Measurements from ENCODE around the gene LUC7L.
"Not testable (repeated sequence)": the region's sequence is repeated elsewhere in the genome, so short reads cannot be mapped to it uniquely, and the experiment has no call there.

Gene LUC7L

DNA sequence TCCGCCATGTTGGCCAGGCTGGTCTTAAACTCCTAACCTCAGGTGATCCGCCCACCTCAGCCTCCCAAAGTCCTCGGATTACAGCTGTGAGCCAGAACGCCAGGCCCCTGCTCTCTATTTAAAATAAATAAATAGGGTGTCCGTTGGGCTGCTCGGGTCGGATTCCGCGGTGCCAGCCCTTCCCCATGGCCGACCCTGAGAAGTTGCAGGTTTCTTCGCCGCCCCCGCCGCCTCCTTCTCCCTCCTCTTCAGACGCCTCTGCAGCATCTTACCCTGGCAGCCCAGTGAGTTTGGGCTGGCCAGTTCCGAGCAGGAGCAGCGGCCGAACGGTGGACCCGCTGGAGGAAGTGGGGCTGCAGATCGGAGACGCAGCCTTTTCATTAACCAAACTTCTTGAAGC is 1.7 kb upstream of the LUC7L start:
- in situ Hi-C loops (cut with HindIII; ENCODE audit: low sequenced_read_pairs), result no loop called here

DNA sequence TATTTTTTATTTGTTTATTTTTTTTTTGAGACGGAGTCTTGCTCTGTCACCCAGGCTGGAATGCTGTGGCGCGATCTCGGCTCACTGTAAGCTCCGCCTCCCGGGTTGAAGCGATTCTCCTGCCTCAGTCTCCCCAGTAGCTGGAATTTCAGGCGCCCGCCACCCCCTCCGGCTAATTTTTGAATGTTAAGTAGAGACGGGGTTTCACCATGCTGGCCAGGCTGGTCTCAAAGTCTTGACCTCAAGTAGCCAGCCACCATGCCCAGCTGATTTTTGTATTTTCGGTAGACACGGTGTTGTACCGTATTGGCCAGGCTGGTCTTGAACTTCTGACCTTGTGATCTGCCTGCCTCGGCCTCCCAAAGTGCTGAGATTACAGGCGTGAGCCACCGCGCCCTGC is 1.1 kb upstream of the LUC7L start:
- in situ Hi-C loops (cut with HindIII; ENCODE audit: low sequenced_read_pairs), result not testable (repeated sequence)

DNA sequence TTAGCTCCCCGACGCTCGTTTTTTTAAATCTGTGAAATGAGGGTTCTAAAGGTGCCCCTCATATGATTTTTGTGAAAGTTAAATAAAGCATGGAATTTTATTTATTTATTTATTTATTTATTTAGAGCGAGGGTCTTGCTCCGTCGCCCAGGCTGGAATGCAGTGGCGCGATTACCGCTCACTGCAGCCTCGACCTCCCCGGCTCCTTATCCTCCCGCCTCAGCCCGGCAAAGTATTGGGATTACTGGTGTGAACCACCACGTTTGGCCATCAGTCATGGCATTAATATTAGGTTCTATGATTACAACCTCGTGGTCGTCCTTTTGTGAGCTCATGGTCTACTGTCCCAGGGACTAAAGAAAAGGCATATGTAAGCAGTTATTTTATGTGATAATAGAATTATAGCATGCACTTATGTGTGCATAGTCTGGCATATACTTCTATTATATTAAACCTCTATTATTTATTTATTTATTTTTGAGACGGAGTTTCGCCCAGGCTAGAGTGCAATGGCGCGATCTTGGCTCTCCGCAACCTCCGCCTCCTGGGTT is 557 bp upstream of the LUC7L start:
- in situ Hi-C loops (cut with HindIII; ENCODE audit: low sequenced_read_pairs), result no loop called here

DNA sequence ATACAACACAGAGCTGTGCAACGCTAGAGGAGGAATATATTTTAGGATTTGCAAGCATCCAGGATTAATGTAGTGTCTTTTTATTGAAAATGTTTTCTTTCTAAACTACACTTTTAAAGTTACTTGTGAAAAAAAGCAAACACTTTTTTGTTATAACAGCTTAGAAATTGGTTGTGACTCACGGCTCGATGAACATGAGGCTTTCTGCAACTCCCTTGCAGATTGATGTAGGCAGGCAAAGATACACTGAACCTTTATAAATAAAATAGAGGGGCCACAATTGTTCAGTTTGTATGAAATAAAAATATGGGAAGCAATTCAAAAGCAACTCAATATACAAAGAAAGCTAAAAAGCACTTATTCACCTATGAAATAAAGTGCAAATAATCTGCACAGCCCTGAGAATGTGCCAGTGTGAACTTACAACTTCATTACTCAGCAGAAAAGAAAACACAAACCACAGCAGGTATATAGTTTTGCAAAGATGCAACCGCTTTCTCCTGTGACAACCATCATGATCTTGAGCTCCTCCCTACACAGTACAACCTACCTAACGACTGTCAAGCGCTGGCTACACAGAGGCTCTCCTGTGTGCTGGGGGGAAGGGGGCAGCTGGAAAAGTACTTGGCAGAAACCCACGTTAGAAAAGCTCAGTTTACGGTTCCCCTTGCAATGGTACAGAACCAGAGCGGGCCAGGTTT is 948 bp downstream of the LUC7L start:
- in situ Hi-C loops (cut with HindIII; ENCODE audit: low sequenced_read_pairs), result no loop called here

DNA sequence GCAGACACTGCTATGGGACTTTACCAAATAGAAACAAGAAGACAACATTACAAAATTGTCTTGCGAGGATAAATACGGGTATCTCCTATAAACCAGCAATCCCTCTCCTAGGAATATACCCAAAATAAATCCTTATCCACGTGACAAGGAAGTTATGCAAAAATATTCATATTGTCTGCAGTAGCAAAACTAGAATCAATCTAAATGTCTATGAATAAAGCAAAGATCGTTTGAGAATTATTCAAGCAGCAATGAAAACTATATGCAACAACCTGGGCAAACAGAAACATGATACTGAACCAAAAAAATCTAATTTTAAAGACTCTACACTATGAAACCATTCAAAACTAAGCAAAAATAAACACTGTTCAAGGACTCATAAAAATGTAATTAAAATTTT is 9.2 kb downstream of the LUC7L start:
- in situ Hi-C loops (cut with HindIII; ENCODE audit: low sequenced_read_pairs), result no loop called here

DNA sequence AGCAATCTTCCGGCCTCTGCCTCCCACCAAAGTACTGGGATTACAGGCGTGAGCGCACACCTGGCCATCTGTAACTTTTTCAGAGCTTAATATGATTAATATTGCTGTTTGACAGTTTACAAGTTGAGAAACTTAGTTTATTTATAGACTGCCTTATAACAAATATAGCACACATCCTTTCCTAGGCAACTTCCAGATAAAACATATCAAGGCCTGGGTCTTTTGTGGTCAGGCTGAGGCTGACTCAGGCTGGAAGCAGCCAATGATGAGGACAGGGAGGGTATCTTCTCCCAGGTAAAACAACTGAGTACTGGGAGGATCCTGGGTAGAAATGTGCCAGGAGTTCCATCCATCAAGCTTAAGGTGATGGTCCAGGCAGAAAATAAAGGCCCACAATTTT is 16.2 kb downstream of the LUC7L start:
- in situ Hi-C loops (cut with HindIII; ENCODE audit: low sequenced_read_pairs), result no loop called here

DNA sequence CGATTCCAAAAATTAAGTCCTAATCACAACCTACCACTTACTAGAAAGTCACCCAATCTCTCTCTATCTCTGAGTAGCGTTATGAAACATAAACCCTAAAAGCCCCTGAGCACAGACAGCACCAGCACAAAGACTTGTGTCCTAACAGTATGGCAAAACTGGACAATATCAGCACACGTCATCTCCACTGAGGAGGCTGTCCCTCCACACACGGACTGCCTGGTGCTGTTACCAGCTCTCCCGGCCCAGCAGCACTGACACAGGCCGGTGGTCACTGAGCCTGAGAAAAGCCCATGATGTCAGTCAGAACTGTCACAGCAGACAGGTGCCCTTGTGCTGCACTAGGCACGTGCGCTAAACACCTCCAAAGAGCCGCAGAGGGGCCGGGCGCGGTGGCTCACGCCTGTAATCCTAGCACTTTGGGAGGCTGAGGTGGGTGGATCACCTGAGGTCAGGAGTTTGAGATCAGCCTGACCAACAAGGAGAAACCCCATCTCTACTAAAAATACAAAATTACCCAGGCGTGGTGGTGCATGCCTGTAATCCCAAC is 17.5 kb downstream of the LUC7L start:
- in situ Hi-C loops (cut with HindIII; ENCODE audit: low sequenced_read_pairs), result not testable (repeated sequence)

DNA sequence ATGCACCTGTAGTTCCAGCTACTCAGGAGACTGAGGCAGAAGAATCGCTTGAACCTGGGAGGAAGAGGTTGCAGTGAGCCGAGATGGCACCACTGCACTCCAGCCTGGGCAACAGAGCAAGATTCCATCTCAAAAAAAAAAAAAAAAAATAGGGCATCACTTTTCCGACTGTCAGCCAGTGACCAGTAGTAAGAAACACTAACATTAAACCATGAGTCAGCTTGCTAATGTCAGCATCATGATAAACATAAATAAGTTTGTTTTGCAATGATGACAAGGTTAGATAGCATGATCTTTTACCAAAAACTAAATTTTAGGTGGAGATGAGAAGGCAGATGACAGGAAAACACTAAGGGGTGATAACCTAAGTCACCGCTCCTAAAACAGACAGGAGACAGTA is 19.9 kb downstream of the LUC7L start:
- in situ Hi-C loops (cut with HindIII; ENCODE audit: low sequenced_read_pairs), result not testable (repeated sequence)

DNA sequence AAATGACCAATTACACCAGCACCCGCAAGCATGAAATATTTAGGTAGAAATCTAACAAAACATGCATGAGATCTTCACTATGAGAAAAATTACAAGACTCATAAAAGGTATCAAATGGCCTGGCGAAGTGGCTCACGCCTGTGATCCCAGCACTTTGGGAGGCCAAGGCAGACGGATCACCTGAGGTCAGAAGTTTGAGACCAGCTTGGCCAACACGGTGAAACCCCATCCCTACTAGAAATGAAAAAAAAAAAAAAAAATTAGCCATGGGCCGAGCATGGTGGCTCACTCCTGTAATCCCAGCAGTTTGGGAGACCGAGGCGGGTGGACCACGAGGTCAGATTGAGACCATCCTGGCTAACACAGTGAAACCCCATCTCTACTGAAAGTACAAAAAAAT is 25.2 kb downstream of the LUC7L start:
- in situ Hi-C loops (cut with HindIII; ENCODE audit: low sequenced_read_pairs), result not testable (repeated sequence)

DNA sequence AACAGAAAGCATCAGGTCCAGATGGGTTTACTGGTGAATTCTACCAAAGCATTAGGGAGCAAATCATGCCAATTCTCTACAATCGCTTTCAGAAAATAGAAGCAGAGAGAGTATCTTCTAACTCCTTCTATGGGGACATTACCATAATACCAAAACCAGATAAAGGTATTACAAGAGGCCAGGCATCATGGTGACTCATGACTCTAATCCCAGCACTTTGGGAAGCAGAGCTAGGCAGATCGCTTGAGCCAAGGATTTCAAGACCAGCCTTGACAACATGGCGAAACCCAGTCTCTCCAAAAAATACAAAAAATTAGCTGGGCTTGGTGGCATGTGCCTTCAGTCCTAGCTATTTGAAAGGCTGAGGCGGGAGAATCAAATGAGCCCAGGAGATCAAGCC is 26.0 kb downstream of the LUC7L start:
- in situ Hi-C loops (cut with HindIII; ENCODE audit: low sequenced_read_pairs), result no loop called here

DNA sequence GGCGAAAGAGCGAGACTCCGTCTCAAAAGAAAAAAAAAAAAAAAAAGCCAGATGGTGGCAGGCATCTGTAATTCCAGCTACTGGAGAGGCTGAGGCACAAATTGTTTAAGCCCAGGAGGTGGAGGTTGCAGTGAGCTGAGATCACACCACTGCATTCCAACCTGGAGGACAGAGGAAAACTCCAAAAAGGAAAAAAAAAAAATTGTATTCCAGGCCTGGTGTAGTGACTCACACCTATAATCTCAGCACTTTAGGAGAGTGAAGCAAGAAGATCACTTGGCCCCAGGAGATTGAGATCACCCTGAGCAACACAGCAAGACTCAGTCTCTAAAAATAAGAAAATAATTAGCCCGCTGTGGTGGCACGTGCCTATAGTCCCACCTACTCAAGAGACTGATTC is 28.9 kb downstream of the LUC7L start:
- in situ Hi-C loops (cut with HindIII; ENCODE audit: low sequenced_read_pairs), result no loop called here

DNA sequence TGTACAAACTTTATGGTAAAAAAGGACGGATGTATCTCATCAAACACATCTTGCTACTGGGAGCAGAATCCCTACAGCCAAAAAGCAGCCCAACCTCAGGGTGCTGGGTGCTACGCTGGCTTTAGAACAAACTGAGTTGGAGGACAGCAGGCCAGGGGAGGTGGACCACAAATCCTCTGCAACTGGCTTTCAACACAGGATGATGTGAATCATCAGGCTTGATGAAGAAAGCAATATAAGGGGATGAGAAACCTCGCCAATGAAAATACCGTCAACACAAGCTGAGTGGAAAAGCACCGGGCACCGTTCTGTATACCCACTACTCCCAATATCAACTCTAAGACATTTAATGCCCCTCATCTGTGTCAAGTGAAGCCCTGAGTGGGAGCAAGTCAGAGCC is 34.7 kb downstream of the LUC7L start:
- in situ Hi-C loops (cut with HindIII; ENCODE audit: low sequenced_read_pairs), result no loop called here

DNA sequence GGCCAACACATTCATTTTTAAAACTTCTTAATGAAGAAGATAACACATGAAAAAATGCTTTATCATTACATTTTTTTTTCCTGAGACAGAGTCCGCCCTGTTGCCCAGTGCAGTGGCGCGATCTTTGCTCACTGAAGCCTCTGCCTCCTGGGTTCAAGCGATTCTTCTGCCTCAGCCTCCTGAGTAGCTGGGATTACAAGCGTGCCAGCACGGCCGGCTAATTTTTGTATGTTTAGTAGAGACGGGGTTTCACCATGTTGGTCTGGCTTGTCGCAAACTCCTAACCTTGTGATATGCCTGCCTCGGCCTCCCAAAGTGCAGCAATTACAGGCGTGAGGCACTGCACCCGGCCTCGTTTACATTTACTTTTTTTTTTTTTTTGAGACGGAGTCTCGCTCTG is 35.8 kb downstream of the LUC7L start:
- in situ Hi-C loops (cut with HindIII; ENCODE audit: low sequenced_read_pairs), result no loop called here

DNA sequence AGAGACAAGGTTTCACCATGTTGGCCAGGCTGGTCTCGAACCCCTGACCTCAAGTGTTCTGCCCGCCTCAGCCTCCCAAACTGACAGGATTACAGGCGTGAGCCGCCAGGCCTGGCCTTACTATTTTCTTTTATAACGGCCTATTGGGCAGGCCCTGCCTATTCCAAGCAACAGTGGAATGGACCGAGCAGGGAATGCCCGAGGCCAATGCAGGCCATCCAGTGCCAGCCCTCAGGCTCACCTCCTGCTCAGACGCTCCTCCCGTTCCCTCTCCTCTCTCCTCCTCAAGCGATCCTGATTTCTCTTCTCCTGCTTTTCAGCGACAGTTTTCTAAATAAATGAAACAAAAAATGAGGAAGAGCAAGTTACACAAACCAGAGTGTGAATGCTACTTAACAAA is 36.6 kb downstream of the LUC7L start:
- in situ Hi-C loops (cut with HindIII; ENCODE audit: low sequenced_read_pairs), result no loop called here

DNA sequence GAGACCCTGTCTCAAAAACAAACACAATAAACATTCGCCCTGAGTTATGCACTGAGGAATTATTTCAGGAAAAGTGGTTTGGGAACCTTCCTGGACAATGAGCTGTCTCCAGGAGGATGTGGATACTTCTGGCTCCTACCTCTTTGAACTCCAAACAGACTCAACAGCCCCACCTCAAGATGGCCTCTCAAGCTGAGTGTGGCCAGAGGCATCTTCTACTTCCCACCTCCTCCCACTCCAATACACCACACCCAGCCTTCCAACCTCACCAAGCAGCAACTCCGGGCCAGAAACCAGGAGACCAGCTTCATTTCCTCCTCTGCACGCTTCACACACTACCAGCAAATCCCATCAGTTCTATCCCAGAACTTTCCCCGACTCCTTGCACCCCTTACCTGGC is 37.4 kb downstream of the LUC7L start:
- in situ Hi-C loops (cut with HindIII; ENCODE audit: low sequenced_read_pairs), result no loop called here

DNA sequence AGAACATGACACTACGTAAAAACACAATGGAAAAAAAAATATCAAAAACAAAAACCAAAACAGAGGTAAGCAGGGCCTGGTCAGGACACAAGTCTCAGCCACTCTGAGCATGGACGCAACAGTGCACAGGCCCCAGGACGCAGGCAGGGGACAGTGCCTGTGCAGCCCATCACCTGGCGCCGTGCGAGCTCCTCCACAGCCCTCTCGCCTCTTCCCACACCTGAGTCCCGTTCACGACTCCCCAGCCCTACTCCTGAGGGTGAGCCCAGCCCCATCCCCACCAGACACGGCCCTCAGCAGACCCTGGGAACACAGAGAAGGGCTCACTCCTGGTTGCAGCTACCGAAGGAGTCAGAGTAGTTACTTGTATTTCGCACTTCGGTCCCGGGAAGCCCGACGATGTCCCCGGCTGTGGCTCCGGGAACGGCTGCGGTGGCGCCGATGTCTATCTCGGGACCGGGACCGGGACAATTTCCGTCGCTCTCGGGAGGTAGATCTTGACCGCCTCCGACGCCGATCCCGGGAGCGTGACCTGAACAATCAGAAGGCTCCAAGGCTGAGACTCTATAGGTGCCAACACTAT is 39.6 kb downstream of the LUC7L start:
- in situ Hi-C loops (cut with HindIII; ENCODE audit: low sequenced_read_pairs), result no loop called here

DNA sequence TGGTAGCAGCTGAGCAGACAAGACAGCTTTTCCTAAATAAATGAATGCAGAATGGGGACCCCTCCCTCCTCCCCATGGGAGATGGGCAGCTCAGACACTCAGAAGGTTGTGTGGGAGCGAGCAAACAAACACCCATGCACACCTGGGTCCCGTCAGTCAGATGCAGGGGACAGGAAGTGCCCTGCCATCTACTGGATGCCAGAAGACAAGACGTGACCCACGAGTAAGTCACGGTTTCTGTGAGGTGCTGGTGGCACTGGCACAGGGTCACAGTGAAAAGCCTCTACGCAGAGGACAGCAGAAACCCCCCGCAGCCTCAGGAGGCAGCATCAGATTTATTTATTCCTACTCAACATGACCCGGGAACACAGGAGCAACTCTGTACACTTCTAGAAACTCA is 40.6 kb downstream of the LUC7L start:
- in situ Hi-C loops (cut with HindIII; ENCODE audit: low sequenced_read_pairs), result no loop called here

DNA sequence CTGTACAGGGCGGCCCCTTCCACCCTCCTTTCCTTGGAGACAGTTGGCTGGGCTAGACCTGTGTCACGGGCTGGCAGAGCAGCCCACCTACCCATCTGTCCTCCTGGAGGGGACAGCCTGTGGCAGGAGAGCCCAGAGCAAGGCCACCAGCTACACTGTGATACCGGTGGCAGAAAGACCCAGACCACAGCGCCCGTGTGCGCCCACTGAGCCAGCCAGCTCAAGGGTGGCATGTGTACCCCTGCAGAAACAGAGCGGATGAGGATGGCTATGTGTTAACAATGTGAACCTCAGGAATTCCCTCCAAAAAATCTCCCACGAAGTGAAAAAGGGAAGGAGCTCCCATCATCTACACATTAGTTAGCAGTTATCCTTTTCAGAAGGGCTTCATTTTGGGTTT is 41.9 kb downstream of the LUC7L start:
- in situ Hi-C loops (cut with HindIII; ENCODE audit: low sequenced_read_pairs), result no loop called here

DNA sequence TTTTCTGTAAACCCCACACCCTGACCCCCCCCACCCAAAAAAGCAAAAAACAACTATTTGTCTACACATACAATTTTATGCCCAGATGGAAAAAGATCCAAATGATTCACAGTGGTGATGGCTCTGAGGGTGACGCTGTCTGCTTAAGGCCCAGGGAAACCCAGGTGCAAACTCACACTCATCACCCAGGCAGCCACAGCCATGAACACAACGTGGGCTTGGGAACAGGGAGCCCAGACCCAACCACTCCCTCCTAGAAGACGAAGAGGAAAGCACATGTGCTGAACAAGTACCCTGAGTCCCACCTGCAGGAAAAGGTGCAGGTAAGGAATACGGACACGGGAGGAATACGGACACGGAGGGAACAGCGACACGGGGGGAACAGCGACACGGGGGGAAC is 43.6 kb downstream of the LUC7L start:
- in situ Hi-C loops (cut with HindIII; ENCODE audit: low sequenced_read_pairs), result no loop called here

DNA sequence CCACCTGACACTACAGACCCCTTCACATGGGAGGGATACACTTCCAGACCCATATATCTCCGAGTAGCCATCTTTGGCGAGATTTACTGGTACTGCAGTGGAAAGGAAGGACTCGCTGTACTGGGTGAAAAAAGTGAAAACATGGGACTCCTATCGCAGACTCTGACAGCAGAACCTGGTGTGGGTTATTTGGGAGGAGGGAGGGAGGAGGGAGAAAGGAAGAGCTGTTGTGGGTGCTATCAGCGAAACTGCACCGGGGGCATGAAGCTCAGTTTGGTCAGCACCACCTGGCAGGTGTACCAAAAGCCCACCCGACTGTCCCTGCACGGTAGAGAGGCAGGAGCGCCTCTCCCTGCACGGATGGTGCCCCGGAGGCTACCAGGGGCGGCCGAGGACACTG is 44.0 kb downstream of the LUC7L start:
- in situ Hi-C loops (cut with HindIII; ENCODE audit: low sequenced_read_pairs), result no loop called here

DNA sequence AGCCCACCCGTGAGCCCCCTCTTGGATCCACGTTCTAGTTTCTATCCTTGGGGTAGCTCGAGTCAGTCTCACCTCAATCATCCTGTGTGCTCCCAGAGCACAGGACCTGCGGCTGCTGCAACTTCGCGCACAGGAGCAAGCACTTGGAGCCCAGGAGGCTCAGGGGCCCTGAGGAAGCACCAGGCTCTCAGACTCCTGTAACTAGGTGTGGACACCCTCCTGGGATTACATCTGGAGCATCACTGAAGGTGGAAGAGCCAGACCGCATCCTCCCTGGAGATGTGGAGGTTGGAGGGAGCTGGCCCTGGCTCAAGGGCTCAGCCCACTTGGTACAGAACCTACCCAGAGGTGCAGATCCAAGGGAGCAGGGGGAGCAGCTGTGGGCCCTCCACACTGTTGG is 46.2 kb downstream of the LUC7L start:
- in situ Hi-C loops (cut with HindIII; ENCODE audit: low sequenced_read_pairs), result no loop called here

DNA sequence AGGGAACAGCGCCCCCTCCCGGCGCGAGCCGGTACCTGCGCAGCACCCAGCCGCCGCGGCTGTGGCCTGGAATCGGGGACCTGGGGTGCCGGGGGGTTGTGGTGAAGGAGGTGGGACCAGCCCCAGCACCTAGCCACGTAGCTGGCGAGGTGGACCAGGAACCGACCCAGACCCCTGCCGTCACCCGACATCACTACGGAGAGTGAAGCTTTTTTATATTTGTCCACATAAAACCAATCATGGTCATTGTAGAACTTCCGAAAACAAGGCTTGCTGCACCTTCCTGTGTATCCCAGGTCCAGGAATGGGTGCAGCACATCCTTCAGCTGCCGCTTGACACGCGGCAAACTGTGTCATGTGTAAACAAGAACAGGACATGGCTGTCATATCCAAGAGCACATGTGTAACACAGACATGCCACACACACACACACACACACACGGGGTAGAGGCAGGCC is 47.7 kb downstream of the LUC7L start:
- in situ Hi-C loops (cut with HindIII; ENCODE audit: low sequenced_read_pairs), result no loop called here
